HFF-Myc (cell line): ENCODE data around the gene TFDP1.

Source experiments
- DNase-seq: peaks from one replicate; pipeline ENCODE4 v3.0.0-alpha.2; 2011; ENCODE audit warnings: low read depth; ENCODE audit errors: extremely low read depth
- H3K4me3 ChIP-seq: replicated peaks from 2 replicates; pipeline ENCODE4 v1.5.1; 2011; ENCODE audit warnings: low read depth, mild to moderate bottlenecking, control low read depth, low read length
- CTCF ChIP-seq: IDR thresholded peaks from 2 replicates; pipeline ENCODE4 v1.5.1; 2012; ENCODE audit warnings: mild to moderate bottlenecking, low read depth, low read length, control low read depth; ENCODE audit errors: missing control alignments

The TFDP1 gene

GRCh38 chr13:113664751-113665596, 80.4 kb downstream of the TFDP1 start:
- no peak for DNase-seq

GRCh38 chr13:113665597-113666328, 81.2 kb downstream of the TFDP1 start:
- H3K4me3 ChIP-seq: no peak overlapping the region
- DNase-seq: no peak
- no peak for TF ChIP-seq CTCF

More at GRCh38 chr13:113664751-113665596, 80.4 kb downstream of the TFDP1 start:
- TF ChIP-seq CTCF: no peak
- no peak overlapping the region for H3K4me3 ChIP-seq

- no peak for TF ChIP-seq CTCF
- no peak for DNase-seq
- H3K4me3 ChIP-seq: no peak overlapping the region
These were observed 81.7 kb downstream of the TFDP1 start for GRCh38 chr13:113666329-113666670.

- no peak for TF ChIP-seq CTCF
- DNase-seq: no peak
These were observed 82.6 kb downstream of the TFDP1 start, which contains the start of gene GRK1 for GRCh38 chr13:113666951-113667701. Gene GRK1, plus strand, starts transcription at chr13:113667219. Its CDS starts 168 bp downstream, at chr13:113667387.

GRCh38 chr13:113667771-113668490, 83.4 kb downstream of the TFDP1 start:
- no peak for DNase-seq
- TF ChIP-seq CTCF: no peak
- no peak overlapping the region for H3K4me3 ChIP-seq

More at GRCh38 chr13:113666951-113667701, 82.6 kb downstream of the TFDP1 start, which contains the start of gene GRK1:
- no peak within 1 kb of the TSS for H3K4me3 ChIP-seq

- H3K4me3 ChIP-seq: no peak overlapping the region
- TF ChIP-seq CTCF: no peak
- DNase-seq: no peak
These were observed 84.0 kb downstream of the TFDP1 start for GRCh38 chr13:113668491-113668971.
